Activated naive CD4-positive, alpha-beta T cell treated with anti-CD3 and anti-CD28 coated beads, Interleukin-2, amount 10 ng/mL, durations not matched to agents 7 days and 5 days (primary cell): Measurements from ENCODE around the gene LKAAEAR1.

ENCODE experiments used
- CTCF ChIA-PET: fragments of 350-600 bp; sonication (Branson Sonifier 250); formaldehyde crosslinking; loops from one replicate; lab custom pipeline; 2021; ENCODE audit warnings: antibody characterized with exemption; lab: Charles Lee
- DNase-seq: peaks from one replicate; pipeline ENCODE4 v3.0.0-alpha.2; 2020
- H3K27ac Mint-ChIP-seq: one replicate; pipeline ENCODE4 v1.8.0; 2021; ENCODE audit warnings: mild to moderate bottlenecking, moderate library complexity, mixed read lengths
- H3K27me3 Mint-ChIP-seq: one replicate; pipeline ENCODE4 v1.8.0; 2021; ENCODE audit warnings: mild to moderate bottlenecking, mixed read lengths
- H3K36me3 Mint-ChIP-seq: one replicate; pipeline ENCODE4 v1.8.0; 2021; ENCODE audit warnings: mixed read lengths
- H3K4me1 Mint-ChIP-seq: one replicate; pipeline ENCODE4 v1.8.0; 2021; ENCODE audit warnings: mixed read lengths
- H3K4me3 Mint-ChIP-seq: one replicate; pipeline ENCODE4 v1.8.0; 2021; ENCODE audit warnings: mild to moderate bottlenecking, moderate library complexity, mixed read lengths
- H3K9me3 Mint-ChIP-seq: one replicate; pipeline ENCODE4 v1.8.0; 2021; ENCODE audit warnings: mixed read lengths

The LKAAEAR1 gene

DNA sequence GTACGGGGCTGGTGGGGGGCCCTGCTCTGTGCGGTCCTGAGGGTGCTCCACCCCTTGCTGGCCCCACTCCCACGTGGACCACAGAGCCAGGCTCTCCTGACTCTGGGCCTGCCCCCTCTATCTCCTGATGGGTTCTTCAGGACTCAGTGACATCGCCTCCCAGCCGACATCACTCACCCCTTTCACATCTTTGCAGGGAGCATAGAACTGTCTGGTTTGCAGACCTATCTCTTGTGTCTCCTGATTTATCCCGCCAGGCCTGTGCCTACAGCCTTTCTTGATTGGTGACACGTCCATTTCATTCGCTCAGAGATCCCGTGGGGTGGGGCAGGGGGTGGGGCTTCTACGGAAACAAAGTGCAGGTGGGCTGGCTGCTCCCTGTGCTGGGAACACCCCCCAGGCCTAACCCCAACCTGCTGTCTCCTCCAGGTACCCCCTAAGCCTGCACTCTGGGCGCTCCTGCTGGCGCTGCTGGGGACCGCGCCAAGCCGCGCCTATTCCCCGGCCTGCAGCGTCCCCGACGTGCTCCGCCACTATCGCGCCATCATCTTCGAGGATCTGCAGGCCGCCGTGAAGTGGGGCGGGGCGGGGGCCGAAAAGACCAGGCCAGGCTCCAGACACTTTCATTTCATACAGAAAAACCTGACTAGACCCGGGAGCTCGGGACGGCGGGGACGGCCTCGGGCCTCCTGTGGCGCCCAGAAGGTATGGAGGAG lies 46.5 kb downstream of the LKAAEAR1 start:
- Mint-ChIP-seq H3K9me3 (no peaks in the 10 kb centered on the region), H3K4me1 (peaks cover 68% of the 10 kb centered on the region), H3K27me3 (peaks cover 35% of the 10 kb centered on the region), H3K27ac (peak overlapping the region; percentile 62), H3K4me3 (peak overlapping the region; percentile 67), H3K36me3 (peaks cover 18% of the 10 kb centered on the region)
- DNase-seq: no peak
- CTCF ChIA-PET: interaction anchor here (0.8 to 4.9 kb wide), 23 partner anchors 9 to 500 kb away, joined by 3 to 89 read pairs (median 6); partner anchors contain the start of genes PRPF6, PTK6, SAMD10 and SOX18

DNA sequence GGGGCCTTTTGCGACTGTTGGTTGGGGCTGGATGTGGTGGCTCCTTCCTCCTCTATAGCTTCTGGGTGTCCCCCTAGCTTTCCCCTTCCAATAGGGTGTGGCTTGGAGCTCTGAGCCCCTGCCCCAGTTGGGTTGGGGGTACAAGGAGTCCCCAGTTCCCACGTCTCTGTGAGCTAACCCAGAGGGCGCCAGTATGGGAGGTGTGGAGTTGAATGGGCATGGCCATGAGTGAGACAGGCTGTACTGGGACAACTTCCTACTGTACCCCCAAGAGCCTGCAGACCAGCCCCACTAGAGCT lies 47.0 kb downstream of the LKAAEAR1 start:
- peaks cover 67% of the 10 kb centered on the region for H3K4me1 Mint-ChIP-seq
- DNase-seq: no peak
- H3K27me3 Mint-ChIP-seq: peaks cover 33% of the 10 kb centered on the region
- H3K36me3 Mint-ChIP-seq: peaks cover 22% of the 10 kb centered on the region
- CTCF ChIA-PET: interaction anchor here (0.8 to 3.7 kb wide), 6 partner anchors 10 to 83 kb away, joined by 3 to 24 read pairs (median 10); partner anchors contain the start of genes PRPF6 and SAMD10
- H3K27ac Mint-ChIP-seq: peak overlapping the region; percentile 60
- no peaks in the 10 kb centered on the region for H3K9me3 Mint-ChIP-seq
- H3K4me3 Mint-ChIP-seq: no peak overlapping the region

DNA sequence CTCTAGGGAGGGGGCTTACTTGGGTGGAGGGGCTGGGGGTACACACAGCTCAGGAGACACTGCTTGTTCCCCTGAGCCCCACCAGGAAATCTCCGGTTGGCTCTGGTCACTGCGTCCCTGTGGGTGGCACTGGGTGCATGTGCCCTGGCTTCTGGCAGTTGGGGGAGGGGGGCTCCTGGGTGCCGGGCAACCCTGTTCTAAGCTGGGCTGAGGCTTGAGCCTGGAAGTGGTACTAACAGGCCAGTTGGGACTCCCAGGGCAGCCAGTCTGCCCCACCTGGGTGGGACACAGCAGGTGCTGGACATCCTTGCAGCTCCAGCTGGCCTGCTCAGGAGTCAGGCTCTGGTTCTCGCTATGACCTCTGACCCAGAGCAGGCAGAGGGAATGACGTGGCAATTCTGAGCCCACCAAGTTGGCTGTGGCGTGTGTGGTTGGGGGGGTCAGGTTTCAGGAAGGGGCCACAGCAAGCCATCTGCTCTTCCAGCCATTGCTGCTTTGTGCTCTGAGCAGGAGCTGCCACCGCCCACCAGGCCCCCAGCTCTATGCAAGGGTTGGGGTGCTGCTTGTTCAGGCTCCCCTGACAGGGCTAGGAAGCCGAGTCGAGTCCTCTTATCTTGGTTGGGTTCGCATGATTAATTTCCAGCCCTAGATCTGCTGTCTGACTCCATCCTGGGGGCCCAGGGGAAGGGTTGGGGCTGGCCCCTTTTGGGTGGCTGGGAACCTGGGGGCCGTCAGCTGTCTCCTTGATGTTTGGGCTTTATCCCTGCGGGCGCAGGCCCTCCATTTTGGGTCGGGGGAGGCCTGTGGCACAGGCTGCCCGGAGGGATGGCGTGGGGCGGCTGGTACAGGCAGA lies 47.6 kb downstream of the LKAAEAR1 start:
- CTCF ChIA-PET: interaction anchor here (0.8 to 3.7 kb wide), 4 partner anchors 9 to 84 kb away, joined by 3 to 24 read pairs (median 10); partner anchors contain the start of genes PRPF6 and SAMD10
- peaks cover 26% of the 10 kb centered on the region for H3K36me3 Mint-ChIP-seq
- no peak overlapping the region for H3K4me3 Mint-ChIP-seq
- peak overlapping the region; percentile 69 for H3K27ac Mint-ChIP-seq
- DNase-seq: no peak
- H3K9me3 Mint-ChIP-seq: no peaks in the 10 kb centered on the region
- peaks cover 63% of the 10 kb centered on the region for H3K4me1 Mint-ChIP-seq
- H3K27me3 Mint-ChIP-seq: peaks cover 27% of the 10 kb centered on the region

DNA sequence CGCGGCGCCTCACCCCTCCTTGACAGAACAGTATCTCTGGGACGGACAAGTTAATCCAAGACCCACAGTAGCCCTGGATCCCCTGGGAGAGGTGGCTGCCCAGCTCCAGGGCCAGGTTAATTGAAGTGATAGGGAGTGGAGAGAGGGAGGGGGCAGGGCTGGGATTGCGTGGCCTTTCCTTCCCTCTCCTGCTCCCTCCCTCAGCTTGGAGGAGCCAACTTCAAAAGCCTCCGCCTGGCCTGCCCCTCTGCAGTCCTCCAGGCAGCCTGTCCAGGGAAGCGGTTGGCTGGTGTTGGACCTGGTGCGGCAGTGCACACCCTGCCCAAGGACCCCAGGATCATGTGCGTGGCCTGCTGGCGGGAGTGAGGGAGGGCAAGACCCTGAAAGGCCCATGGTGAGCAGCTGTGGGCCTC lies 48.3 kb downstream of the LKAAEAR1 start, which contains the start of gene C20orf204:
TSS of gene C20orf204 (plus strand) at position 250 of the 413 bp plus-strand sequence. CDS start at position 392, 142 bp downstream.
- Mint-ChIP-seq H3K4me3 (peak within 1 kb of the TSS; percentile 35), H3K9me3 (no peaks in the 10 kb centered on the region), H3K27me3 (peaks cover 21% of the 10 kb centered on the region), H3K36me3 (peaks cover 27% of the 10 kb centered on the region), H3K27ac (peak within 1 kb of the TSS; percentile 92), H3K4me1 (peaks cover 58% of the 10 kb centered on the region)
- CTCF ChIA-PET: interaction anchor here (2.3 kb wide), 1 partner anchor 56 kb away, joined by 16 read pairs; the partner anchor contains the start of genes PRPF6 and SAMD10
- no peak for DNase-seq

DNA sequence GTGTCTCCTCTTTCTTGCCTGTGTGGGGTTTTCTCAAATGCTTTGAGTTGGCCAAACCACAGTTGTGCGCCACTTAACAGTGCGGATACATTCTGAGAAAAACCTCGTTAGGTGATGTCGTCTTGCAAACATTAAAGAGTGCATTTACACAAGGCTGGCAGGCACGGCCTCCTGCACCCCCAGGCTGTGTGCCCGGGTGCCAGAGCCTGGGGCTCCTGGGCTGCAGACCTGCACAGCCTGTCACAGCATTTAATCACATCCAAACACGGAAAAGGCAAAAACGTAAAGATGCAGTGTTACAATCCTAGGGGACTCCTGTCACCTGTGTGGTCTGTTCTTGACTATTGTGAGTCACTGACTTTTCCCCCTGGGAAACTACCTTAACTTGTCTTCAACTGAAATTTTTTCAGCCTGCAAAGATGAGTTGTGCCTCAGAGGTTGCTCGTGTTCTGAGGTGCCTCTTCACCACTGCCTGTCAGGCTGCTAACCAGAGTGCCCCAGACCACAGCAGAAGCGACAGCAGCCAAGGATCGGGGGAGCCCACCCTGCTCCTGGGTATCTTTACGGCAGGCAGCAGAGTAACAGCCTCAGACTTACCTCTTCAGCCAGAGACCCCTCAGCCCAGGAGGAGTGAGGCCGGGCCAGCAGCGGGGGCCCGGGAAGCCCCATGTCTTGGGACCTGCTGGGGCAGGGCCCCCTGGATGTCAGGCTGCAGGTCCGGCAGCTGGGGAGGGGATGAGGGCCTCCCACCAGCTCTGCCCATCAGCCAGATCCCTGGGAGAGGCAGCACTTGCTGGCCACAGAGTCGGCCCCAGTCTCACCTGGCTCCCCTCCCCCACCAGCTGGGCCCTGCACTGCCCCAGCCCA lies 48.9 kb downstream of the LKAAEAR1 start:
- peak; percentile 41 for DNase-seq
- Mint-ChIP-seq H3K27me3 (peaks cover 15% of the 10 kb centered on the region), H3K27ac (peak overlapping the region; percentile 92), H3K36me3 (peaks cover 30% of the 10 kb centered on the region), H3K9me3 (no peaks in the 10 kb centered on the region), H3K4me1 (peaks cover 52% of the 10 kb centered on the region), H3K4me3 (peak overlapping the region; percentile 35)
- CTCF ChIA-PET: interaction anchor here (2.3 kb wide), 1 partner anchor 55 kb away, joined by 16 read pairs; the partner anchor contains the start of genes PRPF6 and SAMD10

DNA sequence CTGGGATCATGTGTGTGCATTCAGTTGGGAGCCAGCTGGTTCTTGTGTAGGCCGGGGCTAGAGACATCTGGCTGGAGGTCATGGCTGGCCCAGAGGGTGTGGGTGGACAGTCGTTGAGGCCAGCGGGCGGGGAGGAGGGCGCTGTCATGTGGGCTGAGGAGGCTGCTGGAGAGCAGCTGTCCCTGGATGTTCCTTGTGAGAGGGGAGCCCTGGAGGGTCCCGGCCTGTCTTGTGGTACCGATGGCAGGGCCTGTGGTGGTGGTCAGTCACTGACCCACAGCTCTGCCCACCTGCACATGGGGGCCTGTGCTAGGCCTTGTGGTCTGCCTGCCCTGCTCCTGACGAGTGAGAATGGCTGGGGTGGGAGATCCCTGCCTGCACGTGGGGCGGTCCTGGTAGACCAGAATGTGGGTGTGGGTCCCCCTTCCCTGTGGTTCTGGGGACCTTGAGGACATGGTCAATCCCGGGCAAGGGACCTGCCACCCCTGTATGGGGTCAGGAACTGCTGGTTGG lies 50.2 kb downstream of the LKAAEAR1 start:
- peaks cover 41% of the 10 kb centered on the region for H3K36me3 Mint-ChIP-seq
- no peak overlapping the region for H3K4me3 Mint-ChIP-seq
- H3K27ac Mint-ChIP-seq: peak overlapping the region; percentile 68
- H3K27me3 Mint-ChIP-seq: peaks cover 7% of the 10 kb centered on the region
- peaks cover 39% of the 10 kb centered on the region for H3K4me1 Mint-ChIP-seq
- no peak for DNase-seq
- H3K9me3 Mint-ChIP-seq: no peaks in the 10 kb centered on the region
- CTCF ChIA-PET: interaction anchor here (0.9 kb wide), 1 partner anchor 53 kb away, joined by 6 read pairs; the partner anchor contains the start of gene PRPF6
